ENCODE data around the gene LPIN2.
"Not testable (repeated sequence)": the region's sequence is repeated elsewhere in the genome, so short reads cannot be mapped to it uniquely, and the experiment has no call there.

The LPIN2 gene

DNA sequence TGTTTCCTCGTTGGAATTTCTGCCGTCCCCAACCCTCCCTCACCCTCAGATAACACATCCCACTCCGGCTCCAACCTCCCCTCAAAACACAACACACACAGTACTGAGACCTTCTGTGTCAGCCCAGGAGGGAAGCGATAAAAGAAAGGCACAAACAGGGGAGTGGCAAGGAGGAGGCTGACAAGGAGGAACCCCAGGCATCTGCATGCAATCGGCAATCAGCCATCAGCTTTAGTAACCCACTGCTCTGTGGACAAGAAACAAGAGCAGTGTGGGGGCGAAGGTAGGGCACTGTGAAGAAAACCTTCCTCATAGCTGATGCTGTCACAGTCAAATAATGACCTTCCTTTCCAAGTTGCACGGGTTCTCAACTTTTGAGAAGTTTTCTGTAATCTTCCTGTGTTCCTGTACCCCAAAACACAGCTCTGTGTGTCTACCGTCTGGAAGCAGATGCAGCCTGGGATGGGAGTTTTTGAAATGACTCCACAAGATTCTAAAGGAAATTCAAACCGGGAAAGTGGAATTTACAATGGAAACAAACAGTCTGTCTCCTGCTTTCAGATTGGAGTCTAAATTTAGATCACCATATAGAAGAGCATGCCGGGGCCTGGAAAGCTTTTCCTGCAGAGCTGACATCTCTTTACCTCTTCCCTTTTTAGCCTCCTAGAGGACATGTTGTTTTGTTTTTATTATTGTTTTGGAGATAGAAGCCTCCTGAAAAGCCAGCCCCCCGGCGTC is 16.4 kb upstream of the LPIN2 start:
- DNase-seq (ENCODE audit: insufficient read length, low spot score) (no peak), FAIRE-seq (no peak)
- TF ChIP-seq, protein P1, sequence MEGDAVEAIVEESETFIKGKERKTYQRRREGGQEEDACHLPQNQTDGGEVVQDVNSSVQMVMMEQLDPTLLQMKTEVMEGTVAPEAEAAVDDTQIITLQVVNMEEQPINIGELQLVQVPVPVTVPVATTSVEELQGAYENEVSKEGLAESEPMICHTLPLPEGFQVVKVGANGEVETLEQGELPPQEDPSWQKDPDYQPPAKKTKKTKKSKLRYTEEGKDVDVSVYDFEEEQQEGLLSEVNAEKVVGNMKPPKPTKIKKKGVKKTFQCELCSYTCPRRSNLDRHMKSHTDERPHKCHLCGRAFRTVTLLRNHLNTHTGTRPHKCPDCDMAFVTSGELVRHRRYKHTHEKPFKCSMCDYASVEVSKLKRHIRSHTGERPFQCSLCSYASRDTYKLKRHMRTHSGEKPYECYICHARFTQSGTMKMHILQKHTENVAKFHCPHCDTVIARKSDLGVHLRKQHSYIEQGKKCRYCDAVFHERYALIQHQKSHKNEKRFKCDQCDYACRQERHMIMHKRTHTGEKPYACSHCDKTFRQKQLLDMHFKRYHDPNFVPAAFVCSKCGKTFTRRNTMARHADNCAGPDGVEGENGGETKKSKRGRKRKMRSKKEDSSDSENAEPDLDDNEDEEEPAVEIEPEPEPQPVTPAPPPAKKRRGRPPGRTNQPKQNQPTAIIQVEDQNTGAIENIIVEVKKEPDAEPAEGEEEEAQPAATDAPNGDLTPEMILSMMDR (IDR thresholded peaks at IDR 0.05; ENCODE audit: insufficient read depth, missing control alignments) = no peak

DNA sequence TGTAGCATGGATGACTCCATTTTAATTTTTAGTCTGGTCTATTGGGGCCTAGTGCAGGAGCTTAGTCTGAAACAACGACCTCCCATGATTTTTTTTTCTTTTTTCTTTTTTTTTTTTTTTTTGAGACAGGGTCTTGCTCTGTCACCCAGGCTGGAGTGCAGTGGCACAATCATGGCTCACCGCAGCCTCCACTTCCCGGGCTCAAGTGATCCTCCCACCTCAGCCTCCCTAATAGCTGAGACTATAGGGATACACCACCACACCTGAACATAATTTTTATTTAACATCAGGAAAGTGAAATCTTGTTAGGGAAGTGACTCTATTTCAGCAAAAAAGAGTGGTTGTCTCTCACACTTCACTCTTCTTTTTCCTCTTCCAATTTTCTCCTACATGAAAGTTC is 15.2 kb upstream of the LPIN2 start:
- not testable (repeated sequence) for FAIRE-seq

DNA sequence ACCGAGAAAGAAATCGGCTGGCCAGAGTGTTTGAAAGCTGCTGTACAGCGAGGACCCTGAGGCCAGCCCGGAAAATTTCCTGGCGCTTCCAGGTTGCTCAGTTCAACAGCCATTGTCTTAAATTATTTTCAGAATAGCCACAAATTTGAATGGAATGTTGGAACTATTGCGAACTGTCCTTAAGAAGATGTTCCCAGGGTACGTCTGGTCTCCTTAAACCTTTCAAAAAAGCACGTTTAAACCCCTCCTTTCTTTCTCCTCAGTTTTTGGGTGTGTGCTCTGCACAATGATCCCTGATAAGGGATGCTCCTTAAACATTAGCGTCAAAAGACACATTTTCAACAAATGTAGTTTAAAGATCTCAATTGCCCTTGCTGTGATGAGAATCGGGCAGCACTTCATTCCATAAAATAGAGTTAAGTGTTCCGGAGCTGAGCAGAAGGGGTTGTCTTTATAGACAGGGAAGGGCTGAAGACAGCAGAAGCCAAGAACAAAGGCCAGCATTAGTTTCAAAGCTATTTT is 14.5 kb upstream of the LPIN2 start:
- FAIRE-seq (no peak), DNase-seq (ENCODE audit: insufficient read length, low spot score) (no peak)
- TF ChIP-seq, protein P1 (IDR thresholded peaks at IDR 0.05; ENCODE audit: insufficient read depth, missing control alignments) = no peak

More for the DNA sequence above, 15.2 kb upstream of the LPIN2 start:
- not testable (repeated sequence) for DNase-seq (ENCODE audit: insufficient read length, low spot score)

DNA sequence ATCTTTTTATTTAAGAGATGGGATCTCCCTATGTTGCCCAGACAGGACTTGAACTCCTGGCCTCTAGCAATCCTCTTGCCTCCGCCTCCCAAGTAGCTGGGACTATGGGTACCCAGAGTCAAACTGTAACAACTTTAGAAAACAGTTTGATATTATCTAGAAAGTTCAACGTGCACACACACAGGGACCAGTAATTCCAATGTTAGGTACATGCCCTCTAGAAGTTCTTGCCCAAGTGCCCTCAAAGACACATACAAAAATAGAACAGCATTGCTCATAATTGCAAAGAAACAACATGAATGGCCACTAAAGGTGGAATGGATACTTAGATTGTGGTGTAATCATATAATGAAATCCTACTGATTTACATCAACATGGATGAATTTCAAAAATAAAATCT is 12.6 kb upstream of the LPIN2 start:
- no peak for FAIRE-seq
- DNase-seq (ENCODE audit: insufficient read length, low spot score) = no peak
- TF ChIP-seq, protein P1 (IDR thresholded peaks at IDR 0.05; ENCODE audit: insufficient read depth, missing control alignments) = no peak

DNA sequence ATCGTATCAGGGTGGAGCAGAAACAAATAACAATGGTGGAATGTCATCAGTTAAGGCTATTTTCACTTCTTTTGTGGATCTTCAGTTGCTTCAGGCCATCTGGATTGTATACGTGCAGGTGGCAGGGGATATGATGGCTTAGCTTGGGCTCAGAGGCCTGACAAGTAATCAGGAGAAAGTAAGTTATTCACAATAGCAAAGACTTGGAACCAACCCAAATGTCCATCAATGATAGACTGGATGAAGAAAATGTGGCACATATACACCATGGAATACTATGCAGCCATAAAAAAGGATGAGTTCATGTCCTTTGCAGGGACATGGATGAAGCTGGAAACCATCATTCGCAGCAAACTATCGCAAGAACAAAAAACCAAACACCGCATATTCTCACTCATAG is 10.7 kb upstream of the LPIN2 start:
- FAIRE-seq; DNase-seq (ENCODE audit: insufficient read length, low spot score): not testable (repeated sequence)

DNA sequence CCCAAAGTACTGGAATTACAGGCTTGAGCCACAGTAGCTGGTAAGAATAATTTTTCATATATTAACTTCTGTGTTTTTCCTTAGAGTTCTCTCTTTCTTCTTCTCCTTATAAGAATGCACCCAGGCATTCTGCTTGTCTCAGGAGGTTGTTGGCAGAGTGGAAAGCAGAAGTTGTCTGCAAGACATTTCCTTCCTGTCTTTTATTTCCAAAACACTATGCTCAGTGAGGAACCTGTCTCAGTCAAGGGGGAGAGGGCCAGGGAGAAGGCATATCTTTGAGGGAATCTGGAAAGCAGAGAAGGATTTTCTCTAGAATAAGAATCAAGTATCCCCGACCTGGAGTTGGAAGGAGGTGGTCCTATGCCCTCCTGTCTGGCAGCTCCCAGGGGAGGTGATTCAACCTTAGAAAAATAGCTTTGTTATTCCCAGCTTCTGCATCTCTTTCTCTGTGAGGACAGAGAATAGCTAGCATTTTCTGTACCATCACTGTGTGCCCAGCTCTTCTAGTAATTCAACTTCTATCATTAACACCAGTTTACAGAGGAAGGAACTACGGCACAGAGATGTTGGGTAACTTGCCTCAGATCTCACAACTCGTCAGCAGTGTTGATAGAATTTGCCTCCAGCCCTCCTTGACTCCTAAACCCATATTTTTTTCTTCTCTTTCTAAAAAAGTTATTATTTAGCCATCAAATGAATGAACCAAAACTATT is 3.8 kb upstream of the LPIN2 start:
- DNase-seq (ENCODE audit: insufficient read length, low spot score) = no peak
- TF ChIP-seq, protein P1 (IDR thresholded peaks at IDR 0.05; ENCODE audit: insufficient read depth, missing control alignments) = no peak
- FAIRE-seq = no peak

DNA sequence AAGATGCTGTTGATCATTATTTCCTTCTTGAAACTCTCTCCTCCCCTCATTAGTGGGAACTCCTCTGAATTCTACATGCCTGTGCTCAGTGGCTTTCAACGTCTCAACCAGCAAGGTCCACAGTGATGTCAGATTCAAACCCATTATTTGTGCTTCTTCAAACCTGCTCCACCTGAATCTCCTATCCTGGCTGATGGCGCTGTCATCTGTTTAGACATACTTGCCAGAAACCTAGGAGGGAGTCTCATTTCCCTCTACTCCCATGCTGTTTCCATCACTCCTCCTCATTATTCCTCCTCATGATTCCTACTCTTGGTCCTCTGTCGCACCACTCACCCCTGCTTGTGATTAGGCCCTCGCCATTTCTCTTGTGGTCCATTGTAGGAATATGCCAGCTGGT is 2.9 kb upstream of the LPIN2 start:
- no peak for DNase-seq (ENCODE audit: insufficient read length, low spot score)
- TF ChIP-seq, protein P1 (IDR thresholded peaks at IDR 0.05; ENCODE audit: insufficient read depth, missing control alignments) = no peak
- no peak for FAIRE-seq

DNA sequence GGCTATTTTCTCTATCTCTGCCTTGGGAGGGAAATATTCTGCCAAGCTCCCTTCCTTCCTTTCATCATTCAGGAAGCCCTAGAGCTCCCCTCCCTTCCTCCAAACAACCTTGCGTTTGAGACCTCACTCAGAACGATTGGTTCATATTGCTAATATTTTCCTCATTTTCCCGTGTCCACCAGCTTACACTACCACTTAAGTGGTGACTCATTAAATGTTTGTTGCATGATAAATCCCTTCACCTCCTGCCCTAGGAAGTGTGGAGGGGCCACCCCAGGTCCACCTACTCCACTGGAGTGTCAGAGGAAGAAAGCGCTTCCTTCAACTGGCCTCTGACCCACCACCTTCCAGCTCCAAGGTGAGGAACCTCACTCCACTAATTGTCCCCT is 2.3 kb upstream of the LPIN2 start:
- FAIRE-seq = no peak

More for the DNA sequence above, 2.3 kb upstream of the LPIN2 start:
- TF ChIP-seq, protein P1 (IDR thresholded peaks at IDR 0.05; ENCODE audit: insufficient read depth, missing control alignments) = no peak
- DNase-seq (ENCODE audit: insufficient read length, low spot score) = no peak
